Kidney (tissue), 14 donors: ENCODE measurements around the gene SPPL2B. TPM values are rescaled to one million over a fixed set of nuclear protein-coding genes. Genes with fewer than 3 reads are reported as not detected.

Source experiments
- DNase-seq, 5 donors: peaks; one replicate each; pipeline ENCODE4 v3.0.0-alpha.2; 2013 to 2020
- FAIRE-seq: peaks from 2 replicates; lab custom pipeline; 2012; peaks lifted over from hg19 to GRCh38; lab: Jason Lieb, UNC
- H3K27ac ChIP-seq, 2 donors: one replicate each; pipeline ENCODE4 v1.7.0; 2013; ENCODE audit warnings: low read depth in 2 of 2, low read length in 2 of 2, inconsistent platforms in 1 of 2
- H3K27me3 ChIP-seq: one replicate; pipeline ENCODE4 v1.7.1; 2013; ENCODE audit warnings: low read length, inconsistent platforms; ENCODE audit not compliant: control insufficient read depth, insufficient read depth
- H3K36me3 ChIP-seq, 3 donors: one replicate each; pipeline versions ENCODE4 v1.7.0 to v1.7.1; 2013; ENCODE audit warnings: low read length in 3 of 3, control low read depth in 1 of 3, inconsistent platforms in 1 of 3; ENCODE audit not compliant: insufficient read depth in 3 of 3, control insufficient read depth in 2 of 3
- H3K4me1 ChIP-seq, 3 donors: one replicate each; pipeline versions ENCODE4 v1.7.0 to v1.7.1; 2013; ENCODE audit warnings: low read length in 3 of 3, inconsistent platforms in 1 of 3, low read depth in 1 of 3; ENCODE audit not compliant: control insufficient read depth in 2 of 3, insufficient read depth in 2 of 3
- H3K4me3 ChIP-seq, 3 donors: one replicate each; pipeline versions ENCODE4 v1.7.0 to v1.8.1; 2013; ENCODE audit warnings: low read length in 3 of 3, control low read depth in 1 of 3, inconsistent platforms in 1 of 3
- H3K9ac ChIP-seq, 3 donors: one replicate each; pipeline versions ENCODE4 v1.7.0 to v1.7.1; 2013; ENCODE audit warnings: low read length in 3 of 3, control low read depth in 1 of 3, inconsistent platforms in 1 of 3
- H3K9me3 ChIP-seq, 3 donors: one replicate each; pipeline versions ENCODE4 v1.7.0 to v1.7.1; 2013; ENCODE audit warnings: low read length in 3 of 3, control low read depth in 1 of 3, inconsistent platforms in 1 of 3; ENCODE audit not compliant: control insufficient read depth in 2 of 3, insufficient read depth in 1 of 3
- intact Hi-C: fragments of 100-400 bp; cut with DNase I; formaldehyde crosslinking; loops from one replicate; pipeline ENCODE4 v1.11.1; 2022
- polyA plus RNA-seq: library from polyadenylated mRNA; stranded (reverse); fragments of 350-450 nt; fragmentation: Illumina TruSeq; extraction: RNeasy Lipid Tissue Mini Kit (QIAGEN cat#74804); gene quantifications from one replicate; pipeline ENCODE4 v1.2.3, GENCODE V29; 2014; ENCODE audit warnings: low read depth, low replicate concordance; ENCODE audit not compliant: insufficient read depth
- total RNA-seq: library from RNA; stranded (reverse); fragmentation: NEBNext Ultra II Directional; extraction: Animal tissue kit (Norgen Biotek cat#: 25700); gene quantifications from one replicate; pipeline ENCODE4 v1.2.1, GENCODE V29; 2021
- TF ChIP-seq, protein P1 (sequence below): IDR thresholded peaks from 3 replicates; pipeline ENCODE4 v1.5.1; 2012; ENCODE audit warnings: mild to moderate bottlenecking, moderate library complexity, borderline replicate concordance; ENCODE audit not compliant: insufficient read depth; ENCODE audit errors: extremely low read depth
- donor health status: control.
- donor health status: control.
- donor health status: control.
- donor health status: control.
- donor health status: control.
- donor health status: DM: yes; HTN: yes; CAD: no.
- donor health status: Normal renal cell carcinoma (clear cell type).

The SPPL2B gene
- total and polyA plus RNA-seq, 2 donors from 2014 or later: 25.3 to 94.1 TPM

DNA sequence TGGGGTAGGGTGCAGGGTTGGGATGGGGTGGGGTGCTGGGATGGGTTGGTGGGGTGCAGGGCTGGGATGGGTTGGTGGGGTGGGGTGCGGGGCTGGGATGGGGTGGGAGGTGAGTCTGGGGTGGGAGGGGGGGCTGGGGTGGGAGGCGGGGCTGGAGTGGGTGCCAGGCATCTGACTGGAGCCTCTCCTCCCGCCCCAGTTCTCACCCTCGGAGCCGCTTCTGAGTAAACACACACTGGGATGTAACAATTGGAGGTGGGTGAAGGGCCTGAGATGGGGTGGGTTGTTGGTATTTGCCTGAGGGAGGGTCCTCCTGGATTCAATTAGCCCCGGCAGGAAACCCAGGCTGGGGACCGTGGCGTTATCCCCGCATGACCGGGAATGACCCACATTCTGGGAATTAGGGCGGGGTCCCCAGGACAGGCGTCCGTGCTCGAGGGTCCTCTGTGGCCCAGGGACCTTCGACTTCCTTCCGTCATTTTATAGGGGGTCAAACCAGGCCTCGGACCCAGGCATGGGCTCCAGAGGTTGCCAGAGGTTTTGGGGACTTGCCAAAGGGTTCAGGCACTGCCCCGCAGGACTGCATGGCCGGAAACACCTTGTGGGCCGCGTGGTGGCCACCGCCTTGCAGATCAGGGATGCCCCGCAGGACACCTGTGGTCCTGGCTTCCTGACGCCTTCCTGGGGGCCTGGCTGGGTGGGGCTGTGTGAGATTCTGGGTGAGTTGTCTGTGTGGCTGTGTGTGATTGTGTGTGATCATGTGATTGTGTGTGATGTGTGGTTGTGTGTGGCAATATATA, 33.0 kb downstream of the SPPL2B start:
- peaks cover 0 to 4% (median 0%) of the 10 kb centered on the region in 3 donors for H3K4me1 ChIP-seq
- H3K27me3 ChIP-seq: peaks cover 8% of the 10 kb centered on the region
- no peaks in the 10 kb centered on the region for H3K36me3 ChIP-seq
- intact Hi-C loops: no loop called here
- no peak overlapping the region for H3K9ac ChIP-seq
- FAIRE-seq (no peak), DNase-seq (no peak)
- no peak overlapping the region for H3K27ac ChIP-seq
- no peaks in the 10 kb centered on the region for H3K9me3 ChIP-seq
- TF ChIP-seq, protein P1, sequence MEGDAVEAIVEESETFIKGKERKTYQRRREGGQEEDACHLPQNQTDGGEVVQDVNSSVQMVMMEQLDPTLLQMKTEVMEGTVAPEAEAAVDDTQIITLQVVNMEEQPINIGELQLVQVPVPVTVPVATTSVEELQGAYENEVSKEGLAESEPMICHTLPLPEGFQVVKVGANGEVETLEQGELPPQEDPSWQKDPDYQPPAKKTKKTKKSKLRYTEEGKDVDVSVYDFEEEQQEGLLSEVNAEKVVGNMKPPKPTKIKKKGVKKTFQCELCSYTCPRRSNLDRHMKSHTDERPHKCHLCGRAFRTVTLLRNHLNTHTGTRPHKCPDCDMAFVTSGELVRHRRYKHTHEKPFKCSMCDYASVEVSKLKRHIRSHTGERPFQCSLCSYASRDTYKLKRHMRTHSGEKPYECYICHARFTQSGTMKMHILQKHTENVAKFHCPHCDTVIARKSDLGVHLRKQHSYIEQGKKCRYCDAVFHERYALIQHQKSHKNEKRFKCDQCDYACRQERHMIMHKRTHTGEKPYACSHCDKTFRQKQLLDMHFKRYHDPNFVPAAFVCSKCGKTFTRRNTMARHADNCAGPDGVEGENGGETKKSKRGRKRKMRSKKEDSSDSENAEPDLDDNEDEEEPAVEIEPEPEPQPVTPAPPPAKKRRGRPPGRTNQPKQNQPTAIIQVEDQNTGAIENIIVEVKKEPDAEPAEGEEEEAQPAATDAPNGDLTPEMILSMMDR: no peak
- no peak overlapping the region for H3K4me3 ChIP-seq

DNA sequence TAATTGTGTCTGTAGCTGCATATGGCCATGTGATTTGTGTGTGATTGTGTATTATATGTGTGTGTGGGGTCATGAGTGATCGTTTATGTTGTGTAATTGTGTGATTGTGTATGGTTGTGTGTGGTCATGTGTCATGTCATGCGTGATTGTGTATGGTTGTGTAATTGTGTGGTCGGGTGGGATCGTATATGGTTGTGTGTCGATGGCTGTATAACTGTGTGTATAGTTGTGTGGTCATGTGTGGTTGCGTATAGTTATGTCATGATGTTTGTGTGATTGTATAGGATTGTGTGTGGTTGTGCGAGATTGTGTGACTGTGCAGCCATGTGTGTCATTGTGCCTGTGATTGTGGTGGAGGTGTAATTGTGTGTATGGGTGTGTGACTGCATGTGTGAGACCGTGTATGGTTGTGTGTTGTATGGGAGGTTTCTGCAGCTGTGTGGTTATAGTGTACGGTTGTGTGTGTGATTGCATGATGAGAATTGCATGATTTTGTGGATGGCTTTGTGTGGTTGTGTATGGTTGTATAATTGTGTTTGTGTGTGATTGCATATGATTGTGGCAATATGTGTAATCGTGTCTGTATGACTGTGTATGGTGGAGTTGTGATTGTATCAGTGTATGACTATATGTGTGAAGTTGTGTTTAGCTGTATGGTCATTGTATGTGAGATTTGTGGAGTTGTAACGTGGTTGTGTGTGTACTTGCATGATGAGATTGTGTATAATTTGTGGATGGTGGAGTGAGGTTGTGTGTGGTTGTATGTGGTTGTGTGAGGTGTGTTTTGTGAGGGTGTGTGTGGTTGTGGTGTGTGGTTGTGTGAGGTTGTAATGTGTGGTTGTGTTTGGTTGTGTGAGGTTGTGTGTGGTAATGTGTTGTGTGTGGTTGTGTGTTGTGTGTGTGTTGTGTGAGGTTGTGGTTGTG, 33.8 kb downstream of the SPPL2B start:
- no peak overlapping the region for H3K27ac ChIP-seq
- intact Hi-C loops: no loop called here
- TF ChIP-seq, protein P1: no peak
- peaks cover 0 to 4% (median 0%) of the 10 kb centered on the region in 3 donors for H3K4me1 ChIP-seq
- H3K36me3 ChIP-seq: no peaks in the 10 kb centered on the region
- DNase-seq (no peak), FAIRE-seq (no peak)
- peaks cover 8% of the 10 kb centered on the region for H3K27me3 ChIP-seq
- H3K9ac ChIP-seq: no peak overlapping the region
- H3K4me3 ChIP-seq: no peak overlapping the region
- H3K9me3 ChIP-seq: no peaks in the 10 kb centered on the region

DNA sequence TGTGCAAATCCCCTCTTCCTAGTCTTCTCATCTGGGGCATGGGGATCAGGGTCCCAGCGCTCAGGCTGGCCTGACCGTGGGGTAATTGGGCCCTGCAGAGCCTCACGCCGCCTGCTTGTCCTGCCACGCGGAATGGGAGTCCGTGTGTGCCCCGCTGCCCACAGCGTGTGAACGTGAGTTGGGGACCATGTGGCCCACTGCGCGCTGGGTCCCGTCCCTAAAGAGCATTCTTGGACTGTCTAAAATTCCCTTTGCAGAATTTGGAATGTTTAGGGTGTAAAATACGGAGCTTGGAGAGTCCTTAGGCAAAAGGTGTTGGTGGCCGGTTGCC, 34.5 kb downstream of the SPPL2B start:
- no peak for FAIRE-seq
- intact Hi-C loops: no loop called here
- Histone ChIP-seq H3K27ac (no peak overlapping the region), H3K9ac (no peak overlapping the region), H3K4me1 (peaks cover 0 to 4% (median 0%) of the 10 kb centered on the region in 3 donors), H3K9me3 (no peaks in the 10 kb centered on the region), H3K36me3 (no peaks in the 10 kb centered on the region), H3K27me3 (peaks cover 8% of the 10 kb centered on the region), H3K4me3 (no peak overlapping the region)
- TF ChIP-seq, protein P1: no peak
- DNase-seq: no peak
